Transverse colon (tissue), 3 donors: ENCODE measurements around the gene ATP6AP2.

Source experiments
- CTCF ChIP-seq, 5 experiments: fragments of 200-600 bp in 3 of 5; fragments of 450-650 bp in 2 of 5; sonication (generic) in 3 of 5; IDR thresholded peaks; 1 replicate in 2 of 5; 2 replicates in 3 of 5; pipeline ENCODE4 v1.5.1; 2016 to 2017; ENCODE audit warnings: antibody characterized with exemption in 5 of 5, inconsistent platforms in 3 of 5, mild to moderate bottlenecking in 2 of 5, moderate library complexity in 1 of 5
- EP300 ChIP-seq: sonication (generic); formaldehyde crosslinking; IDR thresholded peaks from one replicate; pipeline ENCODE4 v1.6.1; 2017; ENCODE audit warnings: antibody characterized with exemption, low read depth

GRCh38 chrX:40653535-40653934 lies 72.8 kb downstream of the ATP6AP2 start:
- TF ChIP-seq CTCF (IDR thresholded peaks at IDR 0.05): no peak
- TF ChIP-seq EP300: no peak
